ENCODE measurements around the gene POLE3.
"Not testable (repeated sequence)": the region's sequence is repeated elsewhere in the genome, so short reads cannot be mapped to it uniquely, and the experiment has no call there.

The POLE3 gene

GRCh38 chr9:113410207-113410864, at the start of gene POLE3, which contains the start of gene C9orf43:
TSS of gene POLE3 (minus strand) at chr9:113410675. CDS start at chr9:113410293, 382 bp downstream.
TSS of gene C9orf43 (plus strand) at chr9:113410747. CDS start at chr9:113413494, 2,747 bp downstream.
- DNase-seq: peak; percentile 99

- no peak for DNase-seq
Observed at GRCh38 chr9:113456235-113456634, 45.8 kb upstream of the POLE3 start.

GRCh38 chr9:113454914-113455761, 44.7 kb upstream of the POLE3 start:
- peak; percentile 94 for DNase-seq

GRCh38 chr9:113452113-113452605, 41.7 kb upstream of the POLE3 start:
- peak; percentile 9 for DNase-seq

GRCh38 chr9:113449376-113449775, 38.9 kb upstream of the POLE3 start:
- DNase-seq: no peak

GRCh38 chr9:113446323-113446740, 35.9 kb upstream of the POLE3 start:
- peak; percentile 71 for DNase-seq

GRCh38 chr9:113444736-113445135, 34.3 kb upstream of the POLE3 start:
- DNase-seq: peak; percentile 70

- DNase-seq: not testable (repeated sequence)
Observed at GRCh38 chr9:113437716-113438115, 27.2 kb upstream of the POLE3 start.

- DNase-seq: no peak
Observed at GRCh38 chr9:113436728-113437515, 26.4 kb upstream of the POLE3 start.

GRCh38 chr9:113431191-113431590, 20.7 kb upstream of the POLE3 start:
- no peak for DNase-seq

GRCh38 chr9:113428062-113428615, 17.7 kb upstream of the POLE3 start:
- no peak for DNase-seq

- no peak for DNase-seq
Observed at GRCh38 chr9:113427629-113428028, 17.2 kb upstream of the POLE3 start.

GRCh38 chr9:113426701-113427100, 16.2 kb upstream of the POLE3 start:
- no peak for DNase-seq

- DNase-seq: peak; percentile 25
Observed at GRCh38 chr9:113425072-113425471, 14.6 kb upstream of the POLE3 start.

- DNase-seq: no peak
Observed at GRCh38 chr9:113421726-113422125, 11.3 kb upstream of the POLE3 start.

GRCh38 chr9:113417370-113417769, 6.9 kb upstream of the POLE3 start:
- DNase-seq: no peak

- DNase-seq: no peak
Observed at GRCh38 chr9:113416149-113416721, 5.8 kb upstream of the POLE3 start.

GRCh38 chr9:113409883-113410206, 630 bp downstream of the POLE3 start:
- DNase-seq: no peak

GRCh38 chr9:113409481-113409880, 994 bp downstream of the POLE3 start:
- no peak for DNase-seq

- peak; percentile 90 for DNase-seq
Observed at GRCh38 chr9:113406873-113407511, 3.5 kb downstream of the POLE3 start.

- DNase-seq: not testable (repeated sequence)
Observed at GRCh38 chr9:113406353-113406752, 4.1 kb downstream of the POLE3 start.

- DNase-seq: peak; percentile 76
Observed at GRCh38 chr9:113403646-113404045, 6.8 kb downstream of the POLE3 start.
